GM12878 (cell line): ENCODE measurements around the gene ARHGAP12. TPM values are rescaled to one million over a fixed set of nuclear protein-coding genes. Genes with fewer than 3 reads are reported as not detected.

ENCODE experiments used
- ATAC-seq: fragments of 200-7000 bp; cut with Tn5 transposase; 3 replicates; pipeline ENCODE4 v1.9.1; 2020; ENCODE audit warnings: mild to moderate bottlenecking, moderate library complexity
- BruUV-seq: library from RNA; stranded (reverse); fragments of 400-500 nt; replicated peaks from 2 replicates; lab custom pipeline; 2021; lab: Mats Ljungman, UMichigan
- CTCF ChIA-PET: fragments of 300-600 bp; sonication (Branson Sonifier 250); formaldehyde crosslinking; extraction: SDS; loops from one replicate; lab custom pipeline; 2021; ENCODE audit warnings: inconsistent platforms; lab: Yijun Ruan, JAX
- POLR2A ChIA-PET: fragments of 350-600 bp; formaldehyde crosslinking; extraction: SDS; loops from one replicate; lab custom pipeline; 2021; ENCODE audit warnings: inconsistent platforms; lab: Charles Lee
- RAD21 ChIA-PET: fragments of 300-600 bp; sonication (Branson Sonifier 250); formaldehyde crosslinking; loops from one replicate; lab custom pipeline; 2023; ENCODE audit warnings: antibody characterized with exemption; ENCODE audit not compliant: unreplicated experiment; lab: Charles Lee
- SMC1A ChIA-PET: fragments of 300-600 bp; sonication (Branson Sonifier 250); formaldehyde crosslinking; loops from one replicate; lab custom pipeline; 2023; ENCODE audit not compliant: unreplicated experiment, uncharacterized antibody; lab: Charles Lee
- DNase-seq: peaks from one replicate; pipeline ENCODE4 v3.0.0-alpha.2; 2011; ENCODE audit warnings: low read depth, low spot score
- FAIRE-seq: peaks from 3 replicates; lab custom pipeline; 2011; peaks lifted over from hg19 to GRCh38; lab: Jason Lieb, UNC
- H2AFZ ChIP-seq: 2 replicates; pipeline ENCODE4 v1.6.0; 2011; ENCODE audit warnings: low read depth, low read length, control low read depth; ENCODE audit not compliant: control insufficient read depth
- H3K27ac ChIP-seq: 2 replicates; pipeline ENCODE4 v1.5.1; 2011; ENCODE audit warnings: control low read depth; ENCODE audit not compliant: control insufficient read depth, insufficient read depth
- H3K27me3 ChIP-seq, 2 experiments: replicated peaks in 1 of 2; 2 replicates each; pipeline versions ENCODE4 v1.6.0 to v1.6.1; 2011; ENCODE audit warnings: low read length in 1 of 2; ENCODE audit not compliant: control insufficient read depth in 2 of 2, insufficient read depth in 2 of 2
- H3K36me3 ChIP-seq, 2 experiments: 2 replicates each; pipeline ENCODE4 v1.5.1; 2011; ENCODE audit warnings: low read length in 1 of 2; ENCODE audit not compliant: control insufficient read depth in 2 of 2, insufficient read depth in 2 of 2
- H3K4me1 ChIP-seq: 2 replicates; pipeline ENCODE4 v1.6.1; 2011; ENCODE audit warnings: mild to moderate bottlenecking, low read length, moderate library complexity, mixed read lengths; ENCODE audit not compliant: control insufficient read depth, insufficient read depth
- H3K4me2 ChIP-seq: 2 replicates; pipeline ENCODE4 v1.6.0; 2011; ENCODE audit warnings: control low read depth; ENCODE audit not compliant: control insufficient read depth, insufficient read depth
- H3K4me3 ChIP-seq: fragments of 200-600 bp; sonication (generic); 2 replicates; pipeline ENCODE4 v1.5.1; 2016
- H3K79me2 ChIP-seq: 2 replicates; pipeline ENCODE4 v1.6.0; 2011; ENCODE audit warnings: low read length; ENCODE audit not compliant: control insufficient read depth, insufficient read depth
- H3K9ac ChIP-seq: 2 replicates; pipeline ENCODE4 v1.8.0; 2011; ENCODE audit warnings: low read length, control low read depth, mixed read lengths; ENCODE audit not compliant: control insufficient read depth, insufficient read depth
- H3K9me3 ChIP-seq: replicated peaks from 3 replicates; pipeline ENCODE4 v1.5.1; 2011; ENCODE audit warnings: mild to moderate bottlenecking, low read length; ENCODE audit not compliant: control insufficient read depth, insufficient read depth
- H4K20me1 ChIP-seq: 2 replicates; pipeline ENCODE4 v1.6.0; 2011; ENCODE audit not compliant: control insufficient read depth, insufficient read depth
- CBX3 ChIP-seq: fragments of 200-600 bp; sonication (generic); IDR thresholded peaks from 2 replicates; pipeline ENCODE4 v1.6.1; 2016; ENCODE audit warnings: low read depth, borderline replicate concordance
- CTCF ChIP-seq, 3 experiments: IDR thresholded peaks in 2 of 3; conservative IDR thresholded peaks in 1 of 3; 2 replicates each; pipeline ENCODE4 v1.5.1; 2011; ENCODE audit warnings: low read depth in 3 of 3, low read length in 3 of 3, mild to moderate bottlenecking in 3 of 3, control low read depth in 2 of 3, moderate library complexity in 2 of 3, inconsistent platforms in 1 of 3, mixed read lengths in 1 of 3; ENCODE audit not compliant: control insufficient read depth in 2 of 3, insufficient read depth in 1 of 3; ENCODE audit errors: extremely low read depth in 1 of 3
- E4F1 ChIP-seq: fragments of 450-650 bp; IDR thresholded peaks from 2 replicates; pipeline ENCODE4 v1.6.1; 2018; ENCODE audit warnings: borderline replicate concordance, mild to moderate bottlenecking; ENCODE audit not compliant: partially characterized antibody
- EZH2 ChIP-seq: IDR thresholded peaks from 2 replicates; pipeline ENCODE4 v1.6.1; 2012; ENCODE audit warnings: low read depth, mild to moderate bottlenecking, control low read depth, inconsistent platforms, low read length, borderline replicate concordance; ENCODE audit not compliant: control insufficient read depth
- FOXM1 ChIP-seq: IDR thresholded peaks from 2 replicates; pipeline ENCODE4 v1.6.1; 2012; ENCODE audit warnings: low read depth, mild to moderate bottlenecking, inconsistent platforms, low read length, moderate library complexity
- JUND ChIP-seq: IDR thresholded peaks from 2 replicates; pipeline ENCODE4 v1.6.1; 2012; ENCODE audit warnings: low read depth, mild to moderate bottlenecking, low read length, improper control_type of control experiment, moderate library complexity
- NFYA ChIP-seq: IDR thresholded peaks from 2 replicates; pipeline ENCODE4 v1.6.1; 2011; ENCODE audit warnings: low read depth, mild to moderate bottlenecking, low read length, improper control_type of control experiment, borderline replicate concordance
- SMC3 ChIP-seq: IDR thresholded peaks from 2 replicates; pipeline ENCODE4 v1.6.1; 2011; ENCODE audit warnings: low read length, improper control_type of control experiment, borderline replicate concordance
- ZZZ3 ChIP-seq: IDR thresholded peaks from 2 replicates; pipeline ENCODE4 v1.6.1; 2011; ENCODE audit warnings: low read depth; ENCODE audit not compliant: control insufficient read depth, insufficient read length
- WGBS: methylation state at CpG from one replicate; pipeline ENCODE4 v1.1.6; 2016; ENCODE audit warnings: low lambda C conversion rate; ENCODE audit not compliant: insufficient replicate concordance, insufficient coverage; ENCODE audit errors: missing lambda C conversion rate; 5-methylcytosine and 5-hydroxymethylcytosine counted together
- in situ Hi-C: fragments of 300-500 bp; cut with MboI; formaldehyde crosslinking; loops from 9 replicates; pipeline ENCODE4 v1.14.3; 2018; ENCODE audit warnings: mixed read lengths
- intact Hi-C: fragments of 100-400 bp; cut with micrococcal nuclease; formaldehyde crosslinking; loops from one replicate; pipeline ENCODE4 v1.14.2; 2022; ENCODE audit not compliant: unreplicated experiment
- polyA plus RNA-seq, 11 experiments: library from polyadenylated mRNA; depleted of rRNA in 4 of 11; unstranded in 6 of 11; stranded (reverse) in 5 of 11; fragments of >200 nt; fragmentation: Nextera tagmentation in 4 of 11; fragmentation: Illumina TruSeq in 1 of 11; extraction: Ambion mirVana in 4 of 11; extraction: Trizol in 1 of 11; gene quantifications; 1 replicate in 1 of 11; 2 replicates in 10 of 11; pipeline versions ENCODE4 v1.2.1 to v1.2.3, GENCODE V29; 2011 to 2016; ENCODE audit warnings: inconsistent platforms in 2 of 11, missing spikeins in 2 of 11, low read depth in 1 of 11
- total RNA-seq, 4 experiments: library from RNA; depleted of rRNA in 3 of 4; stranded (reverse); fragments of >200 nt in 3 of 4; fragmentation: Illumina TruSeq in 1 of 4; extraction: Trizol in 1 of 4; gene quantifications; 2 replicates each; pipeline versions ENCODE4 v1.2.1 to v1.2.3, GENCODE V29; 2013 to 2021

The ARHGAP12 gene
- total and polyA plus RNA-seq, 10 of the 15 experiments (the other 5 are each of a cell fraction or from before 2014, with no cell fraction given) = 5.4 to 15.6 (median 8.5) TPM

GRCh38 chr10:31757831-31758230, 170.8 kb downstream of the ARHGAP12 start:
- no TSS peak for BruUV-seq
- no peaks in the 10 kb centered on the region for H3K79me2 ChIP-seq
- H3K4me3 ChIP-seq = no peak overlapping the region
- H3K27ac ChIP-seq = no peak overlapping the region
- no peak for FAIRE-seq
- 82% methylated on average over 7 of the region's 7 CpGs for WGBS
- ChIA-PET CTCF (interaction anchor here (1.4 kb wide), 1 partner anchor 13 kb away, joined by 4 read pairs; no protein-coding TSS in a partner anchor), POLR2A (interaction anchor here (1.0 kb wide), 1 partner anchor 19 kb away, joined by 4 read pairs; no protein-coding TSS in a partner anchor), SMC1A (interaction anchor here (1.0 kb wide), 1 partner anchor 13 kb away, joined by 3 read pairs; no protein-coding TSS in a partner anchor), RAD21 (no interaction called here)
- in situ Hi-C loops = no loop called here
- no peaks in the 10 kb centered on the region for H3K27me3 ChIP-seq
- H3K4me2 ChIP-seq = no peak overlapping the region
- no peak overlapping the region for H2AFZ ChIP-seq
- no peak for DNase-seq
- intact Hi-C loops = loop anchor here (10.0 kb wide), 1 partner anchor 153 kb away; no protein-coding TSS in a partner anchor
- ATAC-seq = no peak
- H4K20me1 ChIP-seq = no peaks in the 10 kb centered on the region
- no peaks in the 10 kb centered on the region for H3K9me3 ChIP-seq
- no peaks in the 10 kb centered on the region for H3K36me3 ChIP-seq
- H3K4me1 ChIP-seq = peaks cover 3% of the 10 kb centered on the region; the same call in 1 of the 2 replicates
- no peak for TF ChIP-seq SMC3
- no peak for TF ChIP-seq CTCF (IDR thresholded peaks at IDR 0.05 in 2 of 3, conservative IDR thresholded peaks at IDR 0.05 in 1 of 3; ENCODE audit: control insufficient read depth in 2 of 3, extremely low read depth in 1 of 3, insufficient read depth in 1 of 3, low read depth in 3 of 3, low read length in 3 of 3)
- no peak for TF ChIP-seq FOXM1
- no peak for TF ChIP-seq EZH2
- TF ChIP-seq ZZZ3 = no peak
- no peak for TF ChIP-seq JUND
- TF ChIP-seq CBX3 = no peak
- TF ChIP-seq NFYA = no peak
- no peak for TF ChIP-seq E4F1
- H3K9ac ChIP-seq = no peak overlapping the region
